H7 (cell line): Measurements from ENCODE around the gene ERFL. TPM values are rescaled to one million over a fixed set of nuclear protein-coding genes. Genes with fewer than 3 reads are reported as not detected.
"Not testable (repeated sequence)": the region's sequence is repeated elsewhere in the genome, so short reads cannot be mapped to it uniquely, and the experiment has no call there.

ENCODE experiments used
- DNase-seq: peaks from one replicate; pipeline ENCODE4 v3.0.0; 2012
- H3K27me3 ChIP-seq: 2 replicates; pipeline ENCODE4 v1.6.0; 2011; ENCODE audit warnings: mild to moderate bottlenecking, low read length; ENCODE audit not compliant: control insufficient read depth, insufficient read depth
- H3K36me3 ChIP-seq: replicated peaks from 2 replicates; pipeline ENCODE4 v1.5.1; 2011; ENCODE audit warnings: low read length; ENCODE audit not compliant: control insufficient read depth, insufficient read depth
- H3K4me3 ChIP-seq: 2 replicates; pipeline ENCODE4 v1.5.1; 2011; ENCODE audit warnings: low read depth, mild to moderate bottlenecking, control low read depth, low read length, moderate library complexity; ENCODE audit not compliant: insufficient read depth
- total RNA-seq: library from RNA; depleted of rRNA; stranded (reverse); fragments of >200 nt; shearing (Covaris generic); gene quantifications from 2 replicates; pipeline ENCODE4 v1.2.3, GENCODE V29; 2014

ERFL gene
- total RNA-seq, 1 experiment from 2014 or later = not detected

DNA sequence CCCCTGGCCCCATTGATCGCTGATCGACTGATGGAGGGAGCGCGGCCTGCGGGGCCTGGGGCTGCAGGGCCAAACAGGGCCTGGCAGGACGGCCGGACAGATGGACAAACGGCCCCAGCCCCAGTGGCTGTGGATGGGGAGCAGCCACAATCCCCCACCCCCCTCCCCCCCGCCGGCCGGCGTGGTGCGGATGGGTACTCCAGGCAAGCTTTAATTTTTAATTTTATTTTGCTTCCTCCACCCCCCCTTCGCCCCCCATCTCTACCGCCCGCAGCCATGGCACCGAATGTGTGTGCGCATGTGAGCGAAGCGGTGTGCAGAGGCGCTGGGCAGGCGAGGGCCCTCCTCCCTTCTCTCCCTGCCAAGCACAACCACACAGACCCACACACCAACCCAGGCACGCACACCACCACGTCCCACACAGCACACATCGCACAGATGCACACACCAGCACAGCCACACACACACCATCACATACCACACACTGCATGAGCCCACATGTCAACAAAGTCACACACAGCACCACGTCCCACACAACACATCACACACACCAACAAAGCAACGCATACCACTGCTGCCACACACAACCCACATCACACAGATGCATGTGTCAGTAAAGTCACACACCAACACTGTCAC is 12.4 kb downstream of the ERFL start:
- DNase-seq = peak; percentile 72
- H3K36me3 ChIP-seq = no peaks in the 10 kb centered on the region
- peaks cover 87% of the 10 kb centered on the region for H3K27me3 ChIP-seq
- H3K4me3 ChIP-seq = no peak overlapping the region

DNA sequence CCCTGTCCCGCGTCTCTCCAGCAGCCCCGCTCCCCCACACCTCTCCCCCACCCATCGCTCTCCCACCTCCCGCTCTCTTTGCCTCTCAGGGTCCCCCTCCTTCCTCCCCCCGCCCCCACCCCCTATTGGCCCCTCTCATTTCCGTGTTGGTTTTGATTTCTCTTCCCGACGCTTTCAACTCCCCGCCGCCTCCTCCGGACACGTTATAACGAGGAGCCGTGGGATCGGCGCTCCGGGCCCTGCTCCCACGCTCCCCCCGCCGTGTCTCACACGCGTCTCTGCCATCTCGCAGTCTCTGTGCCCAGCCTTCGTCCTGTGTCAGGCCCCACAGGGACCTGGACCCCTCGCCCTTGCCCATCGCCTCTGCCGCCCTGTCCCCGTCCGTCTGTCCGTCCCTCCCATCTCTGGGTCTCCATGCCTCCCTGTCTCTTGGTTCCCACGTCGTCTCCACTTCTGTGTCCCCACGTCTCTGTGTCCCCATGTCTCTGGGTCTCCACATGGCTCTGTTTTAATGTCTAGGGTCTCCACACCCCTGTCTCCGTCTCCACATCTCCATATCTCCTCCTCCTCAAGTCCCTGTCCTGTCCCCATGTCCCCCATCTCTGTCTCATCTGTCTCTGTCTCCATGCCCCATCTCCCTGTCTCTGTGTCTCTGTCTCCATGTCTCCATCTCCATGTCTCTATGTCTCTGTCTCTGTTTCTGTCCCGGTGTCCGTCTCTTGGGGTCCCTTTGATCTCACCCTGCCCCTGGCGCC is 13.1 kb downstream of the ERFL start:
- Histone ChIP-seq H3K36me3 (no peaks in the 10 kb centered on the region), H3K27me3 (peaks cover 87% of the 10 kb centered on the region), H3K4me3 (peak overlapping the region; percentile 25; the same call in 1 of the 2 replicates)
- DNase-seq = peak; percentile 77

DNA sequence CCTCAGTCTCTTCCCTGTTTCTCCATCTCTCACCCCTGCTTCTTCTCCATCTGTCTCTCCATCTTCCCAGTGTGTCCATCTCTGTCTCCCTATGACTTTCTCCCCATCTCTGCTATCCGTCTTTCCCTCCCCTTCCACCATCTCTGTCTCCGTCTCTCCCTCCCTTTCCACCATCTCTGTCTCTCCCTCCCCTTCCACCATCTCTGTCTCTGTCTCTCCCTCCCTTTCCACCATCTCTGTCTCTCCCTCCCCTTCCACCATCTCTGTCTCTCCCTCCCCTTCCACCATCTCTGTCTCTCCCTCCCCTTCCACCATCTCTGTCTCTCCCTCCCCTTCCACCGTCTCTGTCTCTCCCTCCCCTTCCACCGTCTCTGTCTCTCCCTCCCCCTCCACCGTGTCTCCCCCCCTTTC is 13.8 kb downstream of the ERFL start:
- DNase-seq, H3K4me3 ChIP-seq, H3K36me3 ChIP-seq: not testable (repeated sequence)
- H3K27me3 ChIP-seq = peaks cover 87% of the 10 kb centered on the region

- Histone ChIP-seq H3K36me3 (no peaks in the 10 kb centered on the region), H3K27me3 (peaks cover 88% of the 10 kb centered on the region), H3K4me3 (peak overlapping the region; percentile 43; the same call in 1 of the 2 replicates)
- peak; percentile 90 for DNase-seq
These were observed 14.5 kb downstream of the ERFL start for GRCh38 chr19:41913538-41914423.

DNA sequence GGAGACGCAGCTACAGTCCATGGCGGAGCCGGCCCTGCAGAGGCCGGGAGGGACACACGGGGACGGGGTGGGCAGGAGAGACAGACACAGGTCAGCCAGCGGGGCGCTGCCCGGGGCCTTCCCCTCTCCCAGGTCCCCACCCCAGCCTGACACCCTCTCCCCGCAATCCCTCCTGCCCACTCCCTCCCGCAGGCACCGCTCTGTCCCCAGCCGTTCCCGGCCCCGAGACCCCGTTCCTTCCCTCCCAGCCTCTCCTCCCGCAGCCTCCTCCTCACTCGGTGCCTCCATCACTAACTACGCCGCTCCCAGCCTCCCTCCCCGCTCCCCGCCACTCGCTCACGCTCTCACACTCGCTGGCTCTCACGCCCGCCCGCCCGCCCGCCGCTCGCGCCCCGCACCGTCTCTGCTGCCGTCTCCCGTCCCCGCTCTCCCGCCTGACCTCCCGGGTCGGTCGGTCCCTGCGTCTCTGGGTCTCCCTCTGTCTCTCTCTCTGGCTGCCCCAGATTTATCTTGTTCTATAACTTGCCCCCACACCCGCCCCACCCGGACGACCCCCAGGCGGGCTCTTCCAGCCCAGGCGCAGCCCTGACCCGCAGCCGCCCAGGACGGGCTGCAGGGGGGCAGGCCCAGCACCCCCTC is 15.2 kb downstream of the ERFL start:
- Histone ChIP-seq H3K27me3 (peaks cover 86% of the 10 kb centered on the region), H3K4me3 (peak overlapping the region; percentile 43), H3K36me3 (no peaks in the 10 kb centered on the region)
- DNase-seq = peak; percentile 88

- peaks cover 79% of the 10 kb centered on the region for H3K27me3 ChIP-seq
- no peaks in the 10 kb centered on the region for H3K36me3 ChIP-seq
- peak overlapping the region; percentile 43; the same call in 1 of the 2 replicates for H3K4me3 ChIP-seq
- peak; percentile 76 for DNase-seq
These were observed 16.1 kb downstream of the ERFL start for GRCh38 chr19:41911889-41912731.

DNA sequence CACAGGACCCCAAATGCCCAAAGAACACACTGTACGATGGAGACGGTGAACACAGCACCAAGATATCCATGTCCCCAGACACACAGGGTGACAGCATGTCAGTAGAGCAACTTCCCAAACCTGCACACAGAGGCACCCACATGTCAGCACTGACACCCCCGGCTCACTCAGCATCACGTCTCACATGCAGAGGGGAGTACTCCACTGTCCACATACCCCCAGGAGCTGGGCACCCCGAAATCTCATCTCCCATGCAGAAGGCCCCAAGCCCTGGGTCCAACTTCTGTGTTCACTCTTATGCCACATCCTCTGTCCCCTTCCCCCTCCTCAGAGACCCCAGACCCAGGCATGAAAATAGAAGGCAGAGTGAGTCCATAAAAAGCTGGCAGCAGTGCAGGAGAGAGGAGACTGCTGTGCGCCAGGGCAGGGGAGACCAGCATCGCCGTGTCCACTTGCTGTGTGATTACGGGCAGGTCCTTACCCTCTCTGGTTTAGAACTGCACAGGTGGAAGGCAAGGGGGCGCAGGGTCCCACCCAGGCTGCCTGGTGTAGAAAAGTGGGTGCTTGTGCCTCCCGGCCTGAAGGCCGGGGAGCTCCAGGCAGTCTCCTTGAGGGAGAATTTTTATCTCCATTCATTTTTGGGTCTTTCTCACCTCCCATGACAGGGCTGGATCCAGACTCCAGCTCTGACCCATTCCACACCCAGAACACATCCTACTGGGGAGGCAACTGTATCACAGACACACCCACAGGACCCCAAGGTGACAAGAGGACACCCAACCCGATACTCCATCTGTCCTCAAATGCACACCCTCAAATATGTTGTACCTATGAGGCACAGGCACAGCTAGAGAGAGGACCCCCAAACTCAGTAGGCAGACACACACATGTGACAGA is 17.0 kb downstream of the ERFL start:
- no peaks in the 10 kb centered on the region for H3K36me3 ChIP-seq
- no peak for DNase-seq
- no peak overlapping the region for H3K4me3 ChIP-seq
- peaks cover 70% of the 10 kb centered on the region for H3K27me3 ChIP-seq

DNA sequence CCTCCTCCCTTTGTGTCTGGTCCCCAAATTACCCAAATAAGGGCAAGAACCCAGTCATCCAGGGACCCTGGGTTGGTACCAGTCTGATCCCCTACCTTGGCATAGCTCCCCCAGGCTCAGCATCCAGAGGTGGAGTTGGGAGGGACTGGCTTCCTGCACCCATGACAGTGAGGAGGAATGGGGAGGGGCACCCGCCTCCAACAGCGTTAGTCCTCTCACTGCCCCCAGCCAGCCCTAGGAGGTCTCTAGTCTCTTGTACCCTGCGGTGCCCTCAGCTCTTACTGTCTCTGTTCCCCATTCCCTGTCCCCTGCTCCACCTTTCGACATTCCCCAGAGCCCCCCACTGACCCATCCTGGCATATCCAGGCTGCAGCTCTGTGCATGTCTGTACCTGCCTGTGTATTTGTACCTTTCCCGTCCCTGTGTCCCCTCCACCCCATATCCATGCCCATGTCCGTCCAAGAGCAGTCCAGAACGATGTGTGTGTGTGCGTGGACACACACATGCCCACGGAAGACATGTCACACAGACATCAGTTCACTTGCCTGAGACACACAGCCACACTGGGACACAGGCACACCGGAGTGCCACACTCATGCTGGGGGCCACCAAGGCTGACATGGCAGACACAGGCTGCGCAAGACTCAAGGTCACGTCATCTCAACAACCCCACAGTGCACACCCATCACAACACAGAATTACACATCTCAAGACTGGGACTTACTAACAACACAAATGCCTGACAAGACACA is 17.8 kb downstream of the ERFL start:
- peaks cover 62% of the 10 kb centered on the region for H3K27me3 ChIP-seq
- no peak for DNase-seq

DNA sequence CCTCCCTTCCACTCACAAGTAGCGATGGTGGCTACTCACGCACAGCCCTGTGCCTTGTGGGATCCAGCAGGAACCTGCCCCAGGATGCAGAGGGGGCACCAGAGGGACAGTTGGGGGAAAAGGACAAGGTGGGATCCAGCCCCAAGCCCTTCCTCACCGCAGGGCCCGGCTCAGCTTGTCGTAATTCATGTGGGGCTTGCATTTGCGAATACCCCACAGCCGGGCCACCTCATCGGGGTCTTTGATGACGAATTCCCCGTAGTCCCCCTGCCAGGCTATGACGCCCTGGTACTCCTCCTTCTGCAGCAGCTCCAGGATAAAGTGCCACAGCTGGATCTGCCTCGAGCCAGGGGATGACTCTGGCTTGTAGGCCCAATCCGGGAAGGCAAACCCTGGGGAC is 18.5 kb downstream of the ERFL start:
- Histone ChIP-seq H3K36me3 (peaks cover 1% of the 10 kb centered on the region; the same call in 1 of the 2 replicates), H3K27me3 (peaks cover 55% of the 10 kb centered on the region), H3K4me3 (no peak overlapping the region)
- no peak for DNase-seq

More for the DNA sequence above, 17.8 kb downstream of the ERFL start:
- Histone ChIP-seq H3K36me3 (peaks cover under 1% of the 10 kb centered on the region; the same call in 1 of the 2 replicates), H3K4me3 (no peak overlapping the region)

- no peak for DNase-seq
- peaks cover 1% of the 10 kb centered on the region; the same call in 1 of the 2 replicates for H3K36me3 ChIP-seq
- peaks cover 48% of the 10 kb centered on the region for H3K27me3 ChIP-seq
- H3K4me3 ChIP-seq = no peak overlapping the region
These were observed 19.4 kb downstream of the ERFL start for GRCh38 chr19:41908724-41909464.

- Histone ChIP-seq H3K4me3 (no peak overlapping the region), H3K36me3 (peaks cover 3% of the 10 kb centered on the region), H3K27me3 (peaks cover 40% of the 10 kb centered on the region)
- no peak for DNase-seq
These were observed 20.1 kb downstream of the ERFL start for GRCh38 chr19:41907994-41908615.
